Stomach (tissue), 9 donors: ENCODE measurements around the gene PHLDB1. TPM values are rescaled to one million over a fixed set of nuclear protein-coding genes. Genes with fewer than 3 reads are reported as not detected.
A peak's percentile ranks its signal among the peaks of the same experiment; 100 is the strongest.
"Not testable (repeated sequence)": the region's sequence is repeated elsewhere in the genome, so short reads cannot be mapped to it uniquely, and the experiment has no call there.

ENCODE experiments used
- DNase-seq, 2 donors: peaks; one replicate each; pipeline versions ENCODE4 v3.0.0 to v3.0.0-alpha.2; 2013 to 2019
- H3K27ac ChIP-seq, 5 donors: fragments of 200-600 bp in 4 of 5; sonication (generic) in 4 of 5; one replicate each; pipeline ENCODE4 v1.5.1; 2013 to 2019; ENCODE audit warnings: mild to moderate bottlenecking in 1 of 5, moderate library complexity in 1 of 5
- H3K27me3 ChIP-seq, 3 donors: fragments of 200-600 bp; sonication (generic); one replicate each; pipeline ENCODE4 v1.5.1; 2017 to 2019; ENCODE audit warnings: mixed run types in 1 of 3
- H3K36me3 ChIP-seq, 4 donors: fragments of 200-600 bp; sonication (generic); 1 replicate in 3 of 4; 2 replicates in 1 of 4; pipeline ENCODE4 v1.5.1; 2016 to 2019
- H3K4me1 ChIP-seq, 4 donors: fragments of 200-600 bp; sonication (generic); one replicate each; pipeline ENCODE4 v1.5.1; 2016 to 2019
- H3K4me3 ChIP-seq, 4 donors: fragments of 200-600 bp; sonication (generic) in 3 of 4; one replicate each; pipeline ENCODE4 v1.5.1; 2016 to 2019; ENCODE audit warnings: mild to moderate bottlenecking in 1 of 4
- H3K9me3 ChIP-seq, 4 donors: fragments of 200-600 bp; sonication (generic); one replicate each; pipeline ENCODE4 v1.5.1; 2016 to 2019
- EP300 ChIP-seq: sonication (generic); formaldehyde crosslinking; IDR thresholded peaks from one replicate; pipeline ENCODE4 v1.6.1; 2017; ENCODE audit warnings: antibody characterized with exemption
- POLR2A ChIP-seq, 4 donors: fragments of 450-650 bp; IDR thresholded peaks; one replicate each; pipeline ENCODE4 v1.6.1; 2016; ENCODE audit warnings: antibody characterized with exemption in 4 of 4, control low read depth in 2 of 4, mild to moderate bottlenecking in 1 of 4, moderate library complexity in 1 of 4
- POLR2AphosphoS5 ChIP-seq, 3 donors: sonication (generic); formaldehyde crosslinking; IDR thresholded peaks; one replicate each; pipeline ENCODE4 v1.6.1; 2016; ENCODE audit warnings: antibody characterized with exemption in 3 of 3
- WGBS, 5 donors: extraction: QIAGEN DNeasy Blood & Tissue Kit in 3 of 5; methylation state at CpG; one replicate each; pipeline versions ENCODE4 v1.1.5 to v1.1.7; 2013 to 2018; 5-methylcytosine and 5-hydroxymethylcytosine counted together
- intact Hi-C: fragments of 100-400 bp; cut with DNase I; formaldehyde crosslinking; loops from one replicate; pipeline ENCODE4 v1.15.1; 2023; ENCODE audit warnings: low total_unique reads
- polyA plus RNA-seq, 3 donors: library from polyadenylated mRNA; stranded (reverse); fragments of 200-250 nt; gene quantifications; one replicate each; pipeline ENCODE4 v1.2.3, GENCODE V29; 2013
- total RNA-seq, 5 donors: library from RNA; depleted of rRNA; stranded (reverse); fragments of >200 nt; gene quantifications; one replicate each; pipeline versions ENCODE4 v1.1.0 to v1.2.3, GENCODE V29; 2014 to 2016
- TF ChIP-seq, protein P1 (sequence below), 7 experiments: fragments of 450-650 bp in 4 of 7; fragments of 200-600 bp in 3 of 7; sonication (generic) in 3 of 7; IDR thresholded peaks; one replicate each; pipeline ENCODE4 v1.5.1; 2016 to 2019; ENCODE audit warnings: antibody characterized with exemption in 7 of 7, control low read depth in 2 of 7, mild to moderate bottlenecking in 1 of 7
- donor health status: healthy with polysubstance abuse.
- donor health status: Bipolar disorder and iron deficiency.
- donor health status: healthy.

The PHLDB1 gene
- total and polyA plus RNA-seq, 8 donors, result 28.4 to 291 (median 41.4) TPM

DNA sequence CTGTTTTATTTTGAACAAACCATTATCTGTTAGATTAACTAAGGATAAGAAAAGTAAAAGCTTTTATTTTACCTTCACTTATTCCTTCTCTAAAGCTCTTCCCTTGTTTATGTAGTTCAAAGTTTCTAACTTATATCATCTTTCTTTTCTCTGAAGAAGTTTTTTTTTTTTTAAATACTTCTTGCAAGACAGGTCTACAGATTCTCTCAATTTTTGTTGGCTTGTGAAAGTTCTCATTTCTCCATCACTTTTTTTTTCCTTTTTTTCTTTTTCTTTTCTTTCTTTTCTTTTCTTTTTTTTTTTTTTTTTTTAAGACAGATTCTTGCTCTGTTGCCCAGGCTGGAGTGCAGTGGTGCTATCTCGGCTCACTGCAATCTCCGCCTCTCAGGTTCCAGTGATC lies 76.8 kb downstream of the PHLDB1 start:
- intact Hi-C loops, result no loop called here
- DNase-seq, result no peak
- Histone ChIP-seq H3K4me3 (no peak overlapping the region), H3K9me3 (no peaks in the 10 kb centered on the region), H3K36me3 (no peaks in the 10 kb centered on the region), H3K27me3 (no peaks in the 10 kb centered on the region), H3K4me1 (peaks cover under 1 to 11% (median 8%) of the 10 kb centered on the region in 4 donors), H3K27ac (no peak overlapping the region)
- no peak for TF ChIP-seq POLR2AphosphoS5 (IDR thresholded peaks at IDR 0.05)
- 75 to 94% (median 84%) methylated on average over 2 of the region's 2 CpGs for WGBS, 5 donors

DNA sequence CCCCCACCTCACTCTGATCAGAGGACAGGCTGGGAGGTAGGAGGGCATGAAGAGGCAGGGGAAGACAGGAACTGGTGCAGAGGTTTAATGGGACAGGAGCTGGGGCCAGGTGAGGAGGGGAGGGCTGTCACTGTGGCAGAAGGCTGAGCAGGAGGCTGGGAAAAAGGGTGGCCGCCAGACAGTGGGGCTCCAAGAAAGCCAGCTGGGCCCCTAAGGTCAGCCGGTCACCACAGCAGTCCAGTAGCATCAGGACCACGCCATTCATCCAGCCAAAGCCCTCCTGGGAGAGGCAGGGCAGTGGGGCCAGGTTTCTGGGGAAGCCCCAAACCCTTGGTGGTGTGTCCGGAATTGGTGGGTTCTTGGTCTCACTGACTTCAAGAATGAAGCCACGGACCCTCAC lies 80.5 kb downstream of the PHLDB1 start:
- no peak for DNase-seq
- H3K36me3 ChIP-seq, result no peaks in the 10 kb centered on the region
- intact Hi-C loops, result no loop called here
- no peaks in the 10 kb centered on the region for H3K27me3 ChIP-seq
- no peak overlapping the region for H3K27ac ChIP-seq
- no peaks in the 10 kb centered on the region for H3K9me3 ChIP-seq
- H3K4me1 ChIP-seq, result peaks cover 6 to 26% (median 19%) of the 10 kb centered on the region in 4 donors
- 92 to 96% (median 94%) methylated on average over 3 to 5 of the region's 5 CpGs for WGBS, 5 donors
- TF ChIP-seq POLR2AphosphoS5 (IDR thresholded peaks at IDR 0.05) (no peak), POLR2A (IDR thresholded peaks at IDR 0.05) (no peak), EP300 (no peak)
- TF ChIP-seq, protein P1, sequence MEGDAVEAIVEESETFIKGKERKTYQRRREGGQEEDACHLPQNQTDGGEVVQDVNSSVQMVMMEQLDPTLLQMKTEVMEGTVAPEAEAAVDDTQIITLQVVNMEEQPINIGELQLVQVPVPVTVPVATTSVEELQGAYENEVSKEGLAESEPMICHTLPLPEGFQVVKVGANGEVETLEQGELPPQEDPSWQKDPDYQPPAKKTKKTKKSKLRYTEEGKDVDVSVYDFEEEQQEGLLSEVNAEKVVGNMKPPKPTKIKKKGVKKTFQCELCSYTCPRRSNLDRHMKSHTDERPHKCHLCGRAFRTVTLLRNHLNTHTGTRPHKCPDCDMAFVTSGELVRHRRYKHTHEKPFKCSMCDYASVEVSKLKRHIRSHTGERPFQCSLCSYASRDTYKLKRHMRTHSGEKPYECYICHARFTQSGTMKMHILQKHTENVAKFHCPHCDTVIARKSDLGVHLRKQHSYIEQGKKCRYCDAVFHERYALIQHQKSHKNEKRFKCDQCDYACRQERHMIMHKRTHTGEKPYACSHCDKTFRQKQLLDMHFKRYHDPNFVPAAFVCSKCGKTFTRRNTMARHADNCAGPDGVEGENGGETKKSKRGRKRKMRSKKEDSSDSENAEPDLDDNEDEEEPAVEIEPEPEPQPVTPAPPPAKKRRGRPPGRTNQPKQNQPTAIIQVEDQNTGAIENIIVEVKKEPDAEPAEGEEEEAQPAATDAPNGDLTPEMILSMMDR (IDR thresholded peaks at IDR 0.05), result no peak
- H3K4me3 ChIP-seq, result no peak overlapping the region

DNA sequence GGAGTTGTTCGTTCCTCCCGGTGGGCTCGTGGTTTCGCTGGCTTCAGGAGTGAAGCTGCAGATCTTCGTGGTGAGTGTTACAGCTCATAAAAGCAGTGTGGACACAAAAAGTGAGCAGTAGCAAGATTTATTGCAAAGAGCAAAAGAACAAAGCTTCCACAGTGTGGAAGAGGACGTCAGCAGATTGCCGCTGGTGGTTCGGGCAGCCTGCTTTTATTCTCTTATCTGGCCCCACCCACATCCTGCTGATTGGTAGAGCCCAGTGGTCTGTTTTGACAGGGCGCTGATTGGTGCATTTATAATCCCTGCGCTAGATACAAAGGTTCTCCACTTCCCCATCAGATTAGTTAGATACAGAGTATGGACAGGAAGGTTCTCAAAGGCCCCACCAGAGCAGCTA lies 80.9 kb downstream of the PHLDB1 start:
- H3K27ac ChIP-seq, DNase-seq, H3K9me3 ChIP-seq, H3K36me3 ChIP-seq, intact Hi-C loops, H3K4me3 ChIP-seq, H3K27me3 ChIP-seq: not testable (repeated sequence)
- peaks cover 6 to 28% (median 19%) of the 10 kb centered on the region in 4 donors for H3K4me1 ChIP-seq
- 67 to 75% (median 69%) methylated on average over 10 of the region's 10 CpGs for WGBS, 5 donors

DNA sequence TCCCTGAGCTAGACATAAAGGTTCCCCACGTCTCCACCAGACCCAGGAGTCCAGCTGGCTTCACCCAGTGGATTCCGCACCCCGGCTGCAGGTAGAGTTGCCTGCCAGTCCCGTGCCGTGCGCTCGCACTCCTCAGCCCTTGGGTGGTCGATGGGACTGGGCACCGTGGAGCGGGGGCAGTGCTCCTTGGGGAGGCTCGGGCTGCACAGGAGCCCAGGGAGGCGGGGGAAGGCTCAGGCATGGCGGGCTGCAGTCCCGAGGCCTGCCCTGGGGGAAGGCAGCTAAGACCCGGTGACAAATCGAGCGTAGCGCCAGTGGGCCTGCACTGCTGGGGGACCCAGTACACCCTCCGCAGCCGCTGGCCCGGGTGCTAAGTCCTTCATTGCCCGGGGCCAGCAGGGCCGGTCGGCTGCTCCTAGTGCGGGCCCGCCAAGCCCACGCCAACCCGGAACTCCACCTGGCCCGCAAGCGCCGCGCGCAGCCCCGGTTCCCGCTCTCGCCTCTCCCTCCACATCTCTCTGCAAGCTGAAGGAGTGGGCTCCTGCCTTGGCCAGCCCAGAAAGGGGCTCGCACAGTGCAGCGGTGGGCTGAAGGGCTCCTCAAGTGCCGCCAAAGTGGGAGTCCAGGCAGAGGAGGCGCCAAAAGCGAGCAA lies 81.6 kb downstream of the PHLDB1 start:
- 74 to 89% (median 87%) methylated on average over 12 to 41 of the region's 41 CpGs for WGBS, 5 donors
- peak overlapping the region; percentile 37 to 51 (median 44) for H3K4me3 ChIP-seq
- H3K27me3 ChIP-seq, result no peaks in the 10 kb centered on the region
- intact Hi-C loops, result no loop called here
- peaks cover 6 to 33% (median 19%) of the 10 kb centered on the region in 4 donors for H3K4me1 ChIP-seq
- no peaks in the 10 kb centered on the region for H3K36me3 ChIP-seq
- TF ChIP-seq POLR2A (IDR thresholded peaks at IDR 0.05), result no peak
- TF ChIP-seq, protein P1 (IDR thresholded peaks at IDR 0.05), result no peak
- no peak for TF ChIP-seq EP300
- no peak for TF ChIP-seq POLR2AphosphoS5 (IDR thresholded peaks at IDR 0.05)
- H3K9me3 ChIP-seq, result no peaks in the 10 kb centered on the region
- peak overlapping the region in 2 of 5 donors; percentile 75 to 84 for H3K27ac ChIP-seq
- no peak for DNase-seq

DNA sequence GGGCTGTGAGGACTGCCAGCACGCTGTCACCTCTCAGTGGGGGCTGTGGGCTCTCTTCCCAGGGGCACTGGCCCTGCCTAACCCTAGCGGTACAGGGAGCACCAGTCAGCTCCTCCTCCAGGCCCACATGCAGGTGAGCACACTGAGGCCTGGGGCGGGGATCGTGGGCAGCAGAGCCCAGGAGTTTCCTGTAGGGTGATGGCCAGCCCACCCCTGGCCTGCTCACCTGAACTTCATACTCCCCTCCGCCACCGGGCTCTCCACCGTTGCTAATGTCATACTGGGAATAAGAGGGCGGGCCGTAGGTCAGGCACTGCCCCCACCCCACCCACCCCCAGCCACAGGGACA lies 82.1 kb downstream of the PHLDB1 start:
- intact Hi-C loops, result no loop called here
- TF ChIP-seq POLR2A (IDR thresholded peaks at IDR 0.05) (no peak), POLR2AphosphoS5 (IDR thresholded peaks at IDR 0.05) (no peak), EP300 (no peak)
- TF ChIP-seq, protein P1 (IDR thresholded peaks at IDR 0.05), result no peak
- H3K27me3 ChIP-seq, result no peaks in the 10 kb centered on the region
- no peaks in the 10 kb centered on the region for H3K36me3 ChIP-seq
- H3K9me3 ChIP-seq, result no peaks in the 10 kb centered on the region
- DNase-seq, result no peak
- WGBS, 5 donors, result 12 to 41% (median 14%) methylated on average over 3 to 9 of the region's 9 CpGs
- H3K27ac ChIP-seq, result peak overlapping the region; percentile 52 to 84 (median 71)
- H3K4me1 ChIP-seq, result peaks cover 6 to 33% (median 19%) of the 10 kb centered on the region in 4 donors
- peak overlapping the region; percentile 37 to 51 (median 44) for H3K4me3 ChIP-seq
